Erythroblast (primary cell): ENCODE measurements around the gene KRT8.

Experiments
- DNase-seq, 2 experiments: peaks; one replicate each; lab custom pipeline; 2025; lab: John Stamatoyannopoulos, UW
- GATA1 ChIP-seq: IDR thresholded peaks from 2 replicates; pipeline ENCODE4 v1.6.1; 2011; ENCODE audit warnings: low read depth, mild to moderate bottlenecking, control low read depth, low read length, moderate library complexity
- POLR2A ChIP-seq: IDR thresholded peaks from 2 replicates; pipeline ENCODE4 v1.6.1; 2011; ENCODE audit warnings: mild to moderate bottlenecking, low read length

KRT8 gene

DNA sequence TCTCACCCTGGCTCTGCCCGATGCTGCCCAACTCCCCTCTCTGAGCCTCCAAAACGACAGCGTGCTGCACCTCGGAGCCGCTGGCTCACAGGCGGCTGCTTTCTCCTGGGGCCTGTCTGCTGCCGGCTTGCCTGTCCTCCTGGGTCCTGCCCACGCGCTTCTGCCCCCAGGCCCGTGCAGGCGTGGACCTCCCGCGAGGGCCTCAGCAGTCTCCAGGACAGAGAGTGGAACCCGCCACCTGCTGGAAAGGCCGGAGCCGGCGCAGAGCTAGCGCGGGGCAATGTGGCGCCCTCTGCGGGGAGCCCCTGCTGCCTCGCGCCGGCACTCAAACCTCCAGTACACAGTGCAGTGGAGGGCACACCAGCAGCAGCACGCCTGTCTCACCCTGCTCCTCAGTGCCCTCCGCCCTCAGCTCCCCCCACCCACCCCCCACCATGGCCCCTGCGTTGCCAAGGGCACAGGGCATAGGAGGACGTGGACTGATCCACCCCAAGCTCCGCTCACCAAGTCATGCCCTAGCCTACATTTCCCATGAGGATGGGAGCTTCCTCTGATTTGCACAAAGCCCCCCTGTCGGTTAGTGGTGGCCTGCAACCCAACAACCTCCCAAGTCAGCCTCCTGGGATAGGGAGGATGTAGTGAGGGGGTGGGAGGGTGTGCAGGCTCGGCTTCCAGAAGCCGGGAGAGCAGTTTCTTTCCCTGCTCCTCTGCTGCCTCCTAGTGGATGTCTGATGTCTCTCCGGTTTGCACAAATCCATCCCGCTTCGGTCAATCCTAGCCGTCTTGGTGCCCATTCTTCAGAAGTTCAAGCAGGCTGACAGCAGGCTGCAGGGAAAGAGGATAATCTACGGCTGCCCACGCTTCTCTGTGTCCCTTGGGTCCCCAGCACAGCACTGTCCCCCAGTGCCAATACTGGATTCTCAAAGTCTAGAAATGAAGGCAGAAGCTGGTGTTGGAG lies 25.2 kb downstream of the KRT8 start:
- peak; percentile 85 to 90 for DNase-seq
- TF ChIP-seq POLR2A (no peak), GATA1 (no peak)

- TF ChIP-seq POLR2A (no peak), GATA1 (no peak)
- DNase-seq, result no peak
Observed at GRCh38 chr12:52878507-52879393, 26.1 kb downstream of the KRT8 start.

- DNase-seq, result peak in 1 of 2 experiments; percentile 22
- no peak for TF ChIP-seq POLR2A
Observed at GRCh38 chr12:52877242-52877641, 27.6 kb downstream of the KRT8 start.

DNA sequence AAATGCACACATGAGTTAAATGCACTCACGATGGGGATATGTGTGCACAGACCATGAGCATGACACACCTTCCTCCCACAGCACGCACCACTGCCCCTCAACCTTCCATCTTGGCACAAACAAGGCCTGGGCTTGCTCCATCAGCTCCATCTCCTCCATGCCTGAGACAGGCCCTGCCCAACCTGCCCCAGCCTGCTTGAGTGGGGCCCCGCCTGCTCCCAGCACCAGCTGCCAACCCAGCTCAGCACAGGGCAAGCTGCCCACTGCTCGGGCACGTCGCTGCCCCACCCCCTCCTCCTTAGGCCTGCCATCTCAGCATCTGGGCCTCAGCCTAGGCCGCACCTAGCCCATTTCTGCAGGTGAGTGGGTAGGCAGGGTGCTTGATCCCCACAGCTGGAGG lies 28.5 kb downstream of the KRT8 start:
- no peak for DNase-seq
- TF ChIP-seq GATA1, result no peak
- TF ChIP-seq POLR2A, result no peak

- no peak for DNase-seq
Observed at GRCh38 chr12:52874573-52875435, 30.1 kb downstream of the KRT8 start.

GRCh38 chr12:52873832-52874572 lies 30.9 kb downstream of the KRT8 start:
- DNase-seq, result peak; percentile 93 to 96
- TF ChIP-seq GATA1 (no peak), POLR2A (peak; percentile 39)

More at GRCh38 chr12:52874573-52875435, 30.1 kb downstream of the KRT8 start:
- TF ChIP-seq GATA1 (no peak), POLR2A (peak; percentile 23)

- no peak for DNase-seq
- TF ChIP-seq GATA1 (no peak), POLR2A (no peak)
Observed at GRCh38 chr12:52873513-52873831, 31.4 kb downstream of the KRT8 start.

DNA sequence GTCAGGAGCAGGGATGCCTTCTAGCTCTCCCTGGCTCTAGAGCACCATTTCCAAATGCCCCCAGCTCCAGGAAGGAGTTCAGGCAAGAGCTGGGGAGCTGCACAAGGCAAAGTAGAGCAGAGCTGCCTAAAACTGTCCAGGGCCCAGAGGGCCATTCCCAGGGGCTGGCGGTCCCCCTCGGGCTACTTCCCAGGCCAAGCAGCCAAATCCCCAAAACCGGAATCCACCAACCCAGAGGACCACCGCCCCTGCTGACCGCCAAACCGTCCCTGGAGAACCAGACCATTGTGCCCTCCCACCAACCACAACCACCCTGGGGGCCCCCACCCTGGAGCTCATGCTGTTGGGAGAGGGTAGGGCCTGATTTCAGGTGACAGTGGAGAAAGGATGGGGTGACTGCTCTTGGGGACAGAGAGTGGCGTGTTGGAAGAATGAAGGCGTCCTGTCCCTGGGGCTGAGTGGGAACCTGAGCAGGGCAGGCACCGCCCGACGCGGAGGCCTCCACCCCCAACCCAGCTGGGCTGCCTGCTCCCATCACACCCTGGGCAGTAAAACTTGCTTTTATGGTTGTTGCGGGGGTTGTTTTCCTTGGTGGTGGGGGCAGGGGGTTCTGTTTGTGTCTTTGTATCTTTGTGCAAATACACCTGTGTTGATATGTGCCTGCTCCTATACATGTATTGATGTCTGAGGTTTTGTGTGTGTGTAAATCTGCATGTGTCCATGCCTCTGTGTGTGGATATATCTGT lies 32.1 kb downstream of the KRT8 start:
- DNase-seq, result no peak
- TF ChIP-seq GATA1 (no peak), POLR2A (no peak)

DNA sequence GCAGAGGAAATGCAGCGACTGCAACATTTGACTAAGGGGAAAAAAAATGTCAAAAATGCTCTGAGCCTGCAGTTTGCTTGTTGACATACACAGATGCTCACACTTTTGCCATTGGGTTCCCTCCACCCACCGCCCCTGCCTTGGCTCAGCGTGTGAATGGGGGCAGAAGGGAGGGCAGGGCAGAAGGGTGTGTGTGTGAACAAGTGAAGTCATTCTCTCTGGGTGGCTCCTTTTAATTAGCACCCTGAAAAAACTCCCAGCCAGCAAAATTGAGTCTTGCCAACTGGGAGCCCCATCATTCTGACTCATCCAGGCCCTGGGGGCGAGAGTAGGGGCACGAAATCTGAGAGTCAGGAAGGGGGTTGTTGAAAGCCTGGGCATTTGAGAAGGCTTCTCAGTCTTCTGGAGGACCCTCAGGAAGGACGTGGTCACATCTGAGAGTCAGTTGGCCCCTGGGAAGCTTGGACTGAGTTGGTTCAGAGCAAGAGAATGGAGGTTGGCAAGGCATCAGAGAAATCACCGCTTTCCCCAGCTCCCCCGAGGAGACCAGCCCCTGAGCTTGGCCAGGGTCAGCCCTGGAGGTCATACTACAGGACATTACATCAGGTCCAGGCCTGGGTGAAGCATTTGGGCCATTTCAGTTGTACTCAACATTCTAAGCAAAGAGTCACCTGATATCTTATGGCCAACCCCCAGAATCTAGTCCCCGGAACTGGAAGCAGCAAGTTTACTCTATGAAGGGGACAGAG lies 33.4 kb downstream of the KRT8 start:
- TF ChIP-seq POLR2A (no peak), GATA1 (no peak)
- DNase-seq, result peak; percentile 54 to 71

DNA sequence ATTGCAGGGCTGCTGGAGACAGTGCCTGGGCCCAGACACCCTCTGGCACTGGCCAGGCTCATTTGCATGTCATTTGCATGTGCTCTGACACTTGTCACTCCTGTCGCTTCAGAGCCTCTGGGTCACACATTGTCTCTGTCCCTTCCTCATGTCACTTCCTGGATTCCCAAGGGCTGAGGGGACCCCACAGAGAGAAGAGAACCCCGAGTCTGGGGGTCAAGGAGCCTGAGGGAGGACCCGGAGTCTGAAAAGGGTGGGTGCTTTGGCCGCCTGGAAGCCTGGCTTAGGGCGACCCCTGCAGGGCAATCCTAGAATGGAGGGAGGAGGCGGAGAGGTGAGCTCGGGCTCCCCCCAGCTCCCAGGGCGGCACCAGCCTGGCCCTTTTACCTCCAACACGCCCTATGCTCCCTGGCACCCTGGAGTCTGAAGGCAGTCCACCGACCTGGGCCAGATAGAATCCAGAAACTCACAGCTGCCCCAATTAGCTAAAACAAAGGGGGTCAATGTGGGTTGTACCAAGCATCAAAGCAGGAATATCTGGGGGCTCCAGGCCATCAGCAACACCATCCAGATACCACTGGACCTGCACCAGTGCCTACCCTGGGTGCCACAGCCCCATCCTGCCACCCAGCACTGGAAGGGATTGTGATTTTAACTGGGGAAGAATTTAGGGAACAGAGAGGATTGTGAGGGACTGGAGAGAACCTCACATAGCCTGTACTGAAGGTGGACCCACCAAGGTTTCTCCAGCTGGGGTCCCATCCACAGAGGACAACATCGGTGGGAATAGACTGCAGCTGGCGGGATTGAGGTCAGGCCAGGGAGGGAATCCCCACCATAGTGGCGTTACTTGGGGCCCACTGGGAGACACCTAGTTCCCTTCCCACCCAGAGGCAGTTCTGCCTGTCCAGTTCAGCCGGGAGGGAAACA lies 34.2 kb downstream of the KRT8 start:
- TF ChIP-seq POLR2A, result no peak
- no peak for TF ChIP-seq GATA1

GRCh38 chr12:52867642-52868041 lies 37.2 kb downstream of the KRT8 start:
- peak in 1 of 2 experiments; percentile 30 for DNase-seq
- TF ChIP-seq POLR2A (no peak), GATA1 (no peak)

More for the DNA sequence above, 34.2 kb downstream of the KRT8 start:
- peak; percentile 69 to 85 for DNase-seq
